Measurements from ENCODE around the gene PTRH2. TPM values are rescaled to one million over a fixed set of nuclear protein-coding genes. Genes with fewer than 3 reads are reported as not detected.

Gene PTRH2
- total RNA-seq, 1 experiment from 2014 or later = 32.6 TPM

DNA sequence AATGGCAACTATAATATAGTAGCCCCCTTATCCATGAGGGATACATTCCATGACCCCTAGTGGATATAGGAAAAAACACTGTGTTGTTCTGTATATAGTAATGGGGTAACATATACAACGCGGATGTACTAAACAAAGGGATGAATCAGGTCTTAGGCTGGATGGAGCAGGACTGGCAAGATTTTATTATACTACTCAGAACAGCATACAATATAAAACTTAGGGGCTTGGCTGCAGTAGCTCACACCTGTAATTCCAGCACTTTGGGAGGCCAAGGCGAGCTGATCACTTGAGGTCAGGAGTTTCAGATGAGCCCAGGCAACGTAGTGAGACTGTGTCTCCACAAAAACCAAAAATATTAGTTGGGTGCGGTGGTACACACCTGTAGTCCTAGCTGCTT, 27.0 kb upstream of the PTRH2 start:
- ChIA-PET CTCF (interaction anchor here (0.9 kb wide), 1 partner anchor 230 kb away, joined by 3 read pairs; the partner anchor contains the start of gene RNFT1), POLR2A (no interaction called here)
- no peak overlapping the region for H3K27ac Mint-ChIP-seq
- H3K9me3 Mint-ChIP-seq = no peaks in the 10 kb centered on the region
- H3K27me3 Mint-ChIP-seq (ENCODE audit: low read depth) = no peaks in the 10 kb centered on the region
- no peaks in the 10 kb centered on the region for H3K4me1 Mint-ChIP-seq
- H3K36me3 Mint-ChIP-seq = peaks cover 7% of the 10 kb centered on the region; the same call in 1 of the 2 replicates
- DNase-seq (ENCODE audit: low spot score) (no peak), ATAC-seq (no peak)
- no peak overlapping the region for H3K4me3 Mint-ChIP-seq
- no peak for TF ChIP-seq CBFB (CRISPR knock-in tag; IDR thresholded peaks at IDR 0.05; ENCODE audit: low read depth)
- TF ChIP-seq NR2C2 (CRISPR knock-in tag; IDR thresholded peaks at IDR 0.05) = no peak
- no peak for TF ChIP-seq IRF2 (CRISPR knock-in tag; IDR thresholded peaks at IDR 0.05; ENCODE audit: borderline replicate concordance, low read depth)
- TF ChIP-seq ZNF263 (CRISPR knock-in tag; IDR thresholded peaks at IDR 0.05; ENCODE audit: low read depth) = no peak
- no peak for TF ChIP-seq ZNF416 (CRISPR knock-in tag; IDR thresholded peaks at IDR 0.05)
- TF ChIP-seq, protein P1, sequence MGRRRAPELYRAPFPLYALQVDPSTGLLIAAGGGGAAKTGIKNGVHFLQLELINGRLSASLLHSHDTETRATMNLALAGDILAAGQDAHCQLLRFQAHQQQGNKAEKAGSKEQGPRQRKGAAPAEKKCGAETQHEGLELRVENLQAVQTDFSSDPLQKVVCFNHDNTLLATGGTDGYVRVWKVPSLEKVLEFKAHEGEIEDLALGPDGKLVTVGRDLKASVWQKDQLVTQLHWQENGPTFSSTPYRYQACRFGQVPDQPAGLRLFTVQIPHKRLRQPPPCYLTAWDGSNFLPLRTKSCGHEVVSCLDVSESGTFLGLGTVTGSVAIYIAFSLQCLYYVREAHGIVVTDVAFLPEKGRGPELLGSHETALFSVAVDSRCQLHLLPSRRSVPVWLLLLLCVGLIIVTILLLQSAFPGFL (CRISPR knock-in tag; IDR thresholded peaks at IDR 0.05; ENCODE audit: borderline replicate concordance) = no peak
- TF ChIP-seq, protein P2, sequence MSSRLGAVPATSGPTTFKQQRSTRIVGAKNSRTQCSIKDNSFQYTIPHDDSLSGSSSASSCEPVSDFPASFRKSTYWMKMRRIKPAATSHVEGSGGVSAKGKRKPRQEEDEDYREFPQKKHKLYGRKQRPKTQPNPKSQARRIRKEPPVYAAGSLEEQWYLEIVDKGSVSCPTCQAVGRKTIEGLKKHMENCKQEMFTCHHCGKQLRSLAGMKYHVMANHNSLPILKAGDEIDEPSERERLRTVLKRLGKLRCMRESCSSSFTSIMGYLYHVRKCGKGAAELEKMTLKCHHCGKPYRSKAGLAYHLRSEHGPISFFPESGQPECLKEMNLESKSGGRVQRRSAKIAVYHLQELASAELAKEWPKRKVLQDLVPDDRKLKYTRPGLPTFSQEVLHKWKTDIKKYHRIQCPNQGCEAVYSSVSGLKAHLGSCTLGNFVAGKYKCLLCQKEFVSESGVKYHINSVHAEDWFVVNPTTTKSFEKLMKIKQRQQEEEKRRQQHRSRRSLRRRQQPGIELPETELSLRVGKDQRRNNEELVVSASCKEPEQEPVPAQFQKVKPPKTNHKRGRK (CRISPR knock-in tag; IDR thresholded peaks at IDR 0.05; ENCODE audit: borderline replicate concordance) = no peak
- no peak for TF ChIP-seq NFE2L1 (CRISPR knock-in tag; IDR thresholded peaks at IDR 0.05)
- TF ChIP-seq HMGA2 (CRISPR knock-in tag; IDR thresholded peaks at IDR 0.05) = no peak
- TF ChIP-seq, protein P3, sequence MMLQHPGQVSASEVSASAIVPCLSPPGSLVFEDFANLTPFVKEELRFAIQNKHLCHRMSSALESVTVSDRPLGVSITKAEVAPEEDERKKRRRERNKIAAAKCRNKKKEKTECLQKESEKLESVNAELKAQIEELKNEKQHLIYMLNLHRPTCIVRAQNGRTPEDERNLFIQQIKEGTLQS (CRISPR knock-in tag; conservative IDR thresholded peaks at IDR 0.05) = no peak
- no peak for TF ChIP-seq NR1H2 (CRISPR knock-in tag; IDR thresholded peaks at IDR 0.05)
- TF ChIP-seq, protein P4, sequence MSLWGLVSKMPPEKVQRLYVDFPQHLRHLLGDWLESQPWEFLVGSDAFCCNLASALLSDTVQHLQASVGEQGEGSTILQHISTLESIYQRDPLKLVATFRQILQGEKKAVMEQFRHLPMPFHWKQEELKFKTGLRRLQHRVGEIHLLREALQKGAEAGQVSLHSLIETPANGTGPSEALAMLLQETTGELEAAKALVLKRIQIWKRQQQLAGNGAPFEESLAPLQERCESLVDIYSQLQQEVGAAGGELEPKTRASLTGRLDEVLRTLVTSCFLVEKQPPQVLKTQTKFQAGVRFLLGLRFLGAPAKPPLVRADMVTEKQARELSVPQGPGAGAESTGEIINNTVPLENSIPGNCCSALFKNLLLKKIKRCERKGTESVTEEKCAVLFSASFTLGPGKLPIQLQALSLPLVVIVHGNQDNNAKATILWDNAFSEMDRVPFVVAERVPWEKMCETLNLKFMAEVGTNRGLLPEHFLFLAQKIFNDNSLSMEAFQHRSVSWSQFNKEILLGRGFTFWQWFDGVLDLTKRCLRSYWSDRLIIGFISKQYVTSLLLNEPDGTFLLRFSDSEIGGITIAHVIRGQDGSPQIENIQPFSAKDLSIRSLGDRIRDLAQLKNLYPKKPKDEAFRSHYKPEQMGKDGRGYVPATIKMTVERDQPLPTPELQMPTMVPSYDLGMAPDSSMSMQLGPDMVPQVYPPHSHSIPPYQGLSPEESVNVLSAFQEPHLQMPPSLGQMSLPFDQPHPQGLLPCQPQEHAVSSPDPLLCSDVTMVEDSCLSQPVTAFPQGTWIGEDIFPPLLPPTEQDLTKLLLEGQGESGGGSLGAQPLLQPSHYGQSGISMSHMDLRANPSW (CRISPR knock-in tag; conservative IDR thresholded peaks at IDR 0.05; ENCODE audit: low read depth) = no peak
- TF ChIP-seq FOXK1 (CRISPR knock-in tag; IDR thresholded peaks at IDR 0.05) = no peak
- no peak for TF ChIP-seq ZNF232 (CRISPR knock-in tag; IDR thresholded peaks at IDR 0.05)
- TF ChIP-seq TEAD4 (CRISPR knock-in tag; IDR thresholded peaks at IDR 0.05) = no peak
- TF ChIP-seq CREB1 (CRISPR knock-in tag; IDR thresholded peaks at IDR 0.05) = no peak

DNA sequence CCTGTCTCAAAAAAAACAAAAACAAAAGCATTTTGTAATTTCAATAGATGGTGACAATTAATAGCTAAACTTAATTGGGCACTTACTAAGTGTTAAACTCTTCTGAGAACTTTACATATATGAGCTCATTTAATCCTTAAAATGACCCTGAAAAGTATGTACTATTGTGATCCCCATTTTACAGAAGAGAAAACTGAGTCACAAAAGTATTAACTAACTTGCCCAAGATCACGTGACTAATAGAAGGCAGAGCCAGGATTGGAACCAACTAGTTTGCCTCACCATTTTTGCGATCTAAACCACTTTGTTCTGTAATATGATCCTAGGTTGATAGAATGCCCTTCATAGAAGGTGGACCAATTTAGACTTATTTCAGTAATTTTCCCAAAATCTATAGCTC, 26.5 kb upstream of the PTRH2 start:
- ChIA-PET CTCF (interaction anchor here (0.9 kb wide), 1 partner anchor 231 kb away, joined by 3 read pairs; the partner anchor contains the start of gene RNFT1), POLR2A (no interaction called here)
- DNase-seq (ENCODE audit: low spot score) (no peak), ATAC-seq (no peak)
- H3K27ac Mint-ChIP-seq = no peak overlapping the region
- TF ChIP-seq ATF1 (CRISPR knock-in tag; IDR thresholded peaks at IDR 0.05) (no peak), HMGA2 (CRISPR knock-in tag; IDR thresholded peaks at IDR 0.05) (no peak), IRF2 (CRISPR knock-in tag; IDR thresholded peaks at IDR 0.05; ENCODE audit: borderline replicate concordance, low read depth) (no peak), NR1H2 (CRISPR knock-in tag; IDR thresholded peaks at IDR 0.05) (no peak), ZNF121 (CRISPR knock-in tag; IDR thresholded peaks at IDR 0.05) (no peak)
- TF ChIP-seq, protein P5, sequence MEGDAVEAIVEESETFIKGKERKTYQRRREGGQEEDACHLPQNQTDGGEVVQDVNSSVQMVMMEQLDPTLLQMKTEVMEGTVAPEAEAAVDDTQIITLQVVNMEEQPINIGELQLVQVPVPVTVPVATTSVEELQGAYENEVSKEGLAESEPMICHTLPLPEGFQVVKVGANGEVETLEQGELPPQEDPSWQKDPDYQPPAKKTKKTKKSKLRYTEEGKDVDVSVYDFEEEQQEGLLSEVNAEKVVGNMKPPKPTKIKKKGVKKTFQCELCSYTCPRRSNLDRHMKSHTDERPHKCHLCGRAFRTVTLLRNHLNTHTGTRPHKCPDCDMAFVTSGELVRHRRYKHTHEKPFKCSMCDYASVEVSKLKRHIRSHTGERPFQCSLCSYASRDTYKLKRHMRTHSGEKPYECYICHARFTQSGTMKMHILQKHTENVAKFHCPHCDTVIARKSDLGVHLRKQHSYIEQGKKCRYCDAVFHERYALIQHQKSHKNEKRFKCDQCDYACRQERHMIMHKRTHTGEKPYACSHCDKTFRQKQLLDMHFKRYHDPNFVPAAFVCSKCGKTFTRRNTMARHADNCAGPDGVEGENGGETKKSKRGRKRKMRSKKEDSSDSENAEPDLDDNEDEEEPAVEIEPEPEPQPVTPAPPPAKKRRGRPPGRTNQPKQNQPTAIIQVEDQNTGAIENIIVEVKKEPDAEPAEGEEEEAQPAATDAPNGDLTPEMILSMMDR (IDR thresholded peaks at IDR 0.05) = no peak
- TF ChIP-seq, protein P6, sequence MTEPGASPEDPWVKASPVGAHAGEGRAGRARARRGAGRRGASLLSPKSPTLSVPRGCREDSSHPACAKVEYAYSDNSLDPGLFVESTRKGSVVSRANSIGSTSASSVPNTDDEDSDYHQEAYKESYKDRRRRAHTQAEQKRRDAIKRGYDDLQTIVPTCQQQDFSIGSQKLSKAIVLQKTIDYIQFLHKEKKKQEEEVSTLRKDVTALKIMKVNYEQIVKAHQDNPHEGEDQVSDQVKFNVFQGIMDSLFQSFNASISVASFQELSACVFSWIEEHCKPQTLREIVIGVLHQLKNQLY (CRISPR knock-in tag; IDR thresholded peaks at IDR 0.05) = no peak
- TF ChIP-seq, protein P7, sequence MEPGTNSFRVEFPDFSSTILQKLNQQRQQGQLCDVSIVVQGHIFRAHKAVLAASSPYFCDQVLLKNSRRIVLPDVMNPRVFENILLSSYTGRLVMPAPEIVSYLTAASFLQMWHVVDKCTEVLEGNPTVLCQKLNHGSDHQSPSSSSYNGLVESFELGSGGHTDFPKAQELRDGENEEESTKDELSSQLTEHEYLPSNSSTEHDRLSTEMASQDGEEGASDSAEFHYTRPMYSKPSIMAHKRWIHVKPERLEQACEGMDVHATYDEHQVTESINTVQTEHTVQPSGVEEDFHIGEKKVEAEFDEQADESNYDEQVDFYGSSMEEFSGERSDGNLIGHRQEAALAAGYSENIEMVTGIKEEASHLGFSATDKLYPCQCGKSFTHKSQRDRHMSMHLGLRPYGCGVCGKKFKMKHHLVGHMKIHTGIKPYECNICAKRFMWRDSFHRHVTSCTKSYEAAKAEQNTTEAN (CRISPR knock-in tag; IDR thresholded peaks at IDR 0.05) = no peak
- TF ChIP-seq, protein P8, sequence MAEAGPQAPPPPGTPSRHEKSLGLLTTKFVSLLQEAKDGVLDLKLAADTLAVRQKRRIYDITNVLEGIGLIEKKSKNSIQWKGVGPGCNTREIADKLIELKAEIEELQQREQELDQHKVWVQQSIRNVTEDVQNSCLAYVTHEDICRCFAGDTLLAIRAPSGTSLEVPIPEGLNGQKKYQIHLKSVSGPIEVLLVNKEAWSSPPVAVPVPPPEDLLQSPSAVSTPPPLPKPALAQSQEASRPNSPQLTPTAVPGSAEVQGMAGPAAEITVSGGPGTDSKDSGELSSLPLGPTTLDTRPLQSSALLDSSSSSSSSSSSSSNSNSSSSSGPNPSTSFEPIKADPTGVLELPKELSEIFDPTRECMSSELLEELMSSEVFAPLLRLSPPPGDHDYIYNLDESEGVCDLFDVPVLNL (CRISPR knock-in tag; IDR thresholded peaks at IDR 0.05; ENCODE audit: borderline replicate concordance, low read depth) = no peak
- TF ChIP-seq, protein P9, sequence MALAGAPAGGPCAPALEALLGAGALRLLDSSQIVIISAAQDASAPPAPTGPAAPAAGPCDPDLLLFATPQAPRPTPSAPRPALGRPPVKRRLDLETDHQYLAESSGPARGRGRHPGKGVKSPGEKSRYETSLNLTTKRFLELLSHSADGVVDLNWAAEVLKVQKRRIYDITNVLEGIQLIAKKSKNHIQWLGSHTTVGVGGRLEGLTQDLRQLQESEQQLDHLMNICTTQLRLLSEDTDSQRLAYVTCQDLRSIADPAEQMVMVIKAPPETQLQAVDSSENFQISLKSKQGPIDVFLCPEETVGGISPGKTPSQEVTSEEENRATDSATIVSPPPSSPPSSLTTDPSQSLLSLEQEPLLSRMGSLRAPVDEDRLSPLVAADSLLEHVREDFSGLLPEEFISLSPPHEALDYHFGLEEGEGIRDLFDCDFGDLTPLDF (CRISPR knock-in tag; IDR thresholded peaks at IDR 0.05) = no peak
- H3K9me3 Mint-ChIP-seq = no peaks in the 10 kb centered on the region
- H3K4me3 Mint-ChIP-seq = no peak overlapping the region
- H3K27me3 Mint-ChIP-seq (ENCODE audit: low read depth) = no peaks in the 10 kb centered on the region
- peaks cover 4% of the 10 kb centered on the region; the same call in 1 of the 2 replicates for H3K36me3 Mint-ChIP-seq
- no peaks in the 10 kb centered on the region for H3K4me1 Mint-ChIP-seq

All from WTC11 (cell line).